ENCODE measurements around the gene DCLK3. TPM values are rescaled to one million over a fixed set of nuclear protein-coding genes. Genes with fewer than 3 reads are reported as not detected.

Gene DCLK3
- total and polyA plus RNA-seq, 2 of the 4 experiments (the other 2 are of a cell fraction): not detected

- no peak for TF ChIP-seq CEBPB (IDR thresholded peaks at IDR 0.05; ENCODE audit: low read depth, low read length)
Measured at GRCh38 chr3:36786921-36787890, 22.9 kb upstream of the DCLK3 start (continued).

- Histone ChIP-seq H3K9me1 (ENCODE audit: insufficient read depth, low read length) (no peaks in the 10 kb centered on the region), H2AK9ac (replicated peaks; ENCODE audit: low read depth, low read length, poor library complexity) (no peak overlapping the region), H3K56ac (ENCODE audit: extremely low read depth, insufficient read depth, low read length) (no peak overlapping the region), H3K79me1 (ENCODE audit: low read depth in 1 of 2, low read length in 2 of 2) (no peaks in the 10 kb centered on the region), H2AFZ (replicated peaks; ENCODE audit: low read length, poor library complexity) (no peak overlapping the region), H3K4me2 (ENCODE audit: low read depth, low read length) (no peak overlapping the region), H3K27ac (ENCODE audit: insufficient read depth, low read length) (no peak overlapping the region), H3K23ac (ENCODE audit: low read depth, low read length) (no peak overlapping the region), H3K27me3 (ENCODE audit: control insufficient read depth, insufficient read depth, low read length) (peaks cover 4% of the 10 kb centered on the region), H3K4me1 (ENCODE audit: control insufficient read depth, insufficient read depth, low read length) (no peaks in the 10 kb centered on the region), H2BK15ac (ENCODE audit: low read depth, low read length) (no peak overlapping the region), H4K5ac (ENCODE audit: low read depth, low read length) (no peak overlapping the region), H4K20me1 (ENCODE audit: insufficient read depth, low read length) (no peaks in the 10 kb centered on the region), H4K8ac (ENCODE audit: low read depth in 2 of 2, low read length in 2 of 2) (no peak overlapping the region), H2AK5ac (ENCODE audit: low read depth, low read length) (no peak overlapping the region), H4K91ac (ENCODE audit: insufficient read depth, low read depth, low read length) (no peak overlapping the region), H3K14ac (replicated peaks; ENCODE audit: low read depth, low read length) (no peak overlapping the region), H2BK120ac (ENCODE audit: low read depth, low read length) (no peak overlapping the region), H3K36me3 (ENCODE audit: control insufficient read depth, insufficient read depth, low read length) (no peaks in the 10 kb centered on the region), H2BK5ac (ENCODE audit: low read depth, low read length, poor library complexity, severe bottlenecking) (no peak overlapping the region), H3K9ac (ENCODE audit: low read depth, low read length) (no peak overlapping the region), H3K18ac (ENCODE audit: low read depth, low read length) (no peak overlapping the region), H3K4ac (ENCODE audit: low read depth, low read length) (no peak overlapping the region), H3K9me3 (ENCODE audit: control insufficient read depth, insufficient read depth, low read length) (no peaks in the 10 kb centered on the region), H3K4me3 (ENCODE audit: insufficient read depth, low read depth, low read length) (no peak overlapping the region), H2BK20ac (ENCODE audit: low read depth, low read length) (no peak overlapping the region)
- BruUV-seq (replicated peaks): no TSS peak
- no peak for ATAC-seq (ENCODE audit: low read depth)
- intact Hi-C loops (cut with micrococcal nuclease) (no loop called here), dilution Hi-C loops (cut with HindIII; ENCODE audit: low sequenced_read_pairs, unreplicated experiment) (no loop called here), in situ Hi-C loops (cut with MboI; ENCODE audit: low sequenced_read_pairs) (no loop called here)
- ChIA-PET POLR2A (ENCODE audit: unreplicated experiment) (no interaction called here), CTCF (interaction anchor here (1.5 kb wide), 1 partner anchor 174 kb away, joined by 3 read pairs; no protein-coding TSS in a partner anchor)
- 22% methylated on average over 1 of the region's 3 CpGs; no CpG with 5 or more reads in 1 of the 2 experiments for WGBS, 2 experiments (ENCODE audit: extremely low coverage in 2 of 2, insufficient read length in 1 of 2)
- DNase-seq: no peak
- no peak for TF ChIP-seq MAZ (IDR thresholded peaks at IDR 0.05; ENCODE audit: borderline replicate concordance, low read depth, low read length)
- TF ChIP-seq USF2 (IDR thresholded peaks at IDR 0.05; ENCODE audit: low read depth, low read length): no peak
- TF ChIP-seq MAFK (IDR thresholded peaks at IDR 0.05; ENCODE audit: low read depth, low read length): no peak
- TF ChIP-seq FOS (IDR thresholded peaks at IDR 0.05; ENCODE audit: low read depth, low read length): no peak
- TF ChIP-seq RFX5 (IDR thresholded peaks at IDR 0.05; ENCODE audit: low read depth, low read length): no peak
- no peak for TF ChIP-seq BHLHE40 (IDR thresholded peaks at IDR 0.05; ENCODE audit: low read depth, low read length)
- TF ChIP-seq RCOR1 (IDR thresholded peaks at IDR 0.05; ENCODE audit: insufficient replicate concordance, low read length): no peak
- no peak for TF ChIP-seq RAD21 (IDR thresholded peaks at IDR 0.05; ENCODE audit: low read length)
- TF ChIP-seq CTCF (conservative IDR thresholded peaks at IDR 0.05; ENCODE audit: low read depth, low read length): no peak
- no peak for TF ChIP-seq CEBPB (IDR thresholded peaks at IDR 0.05; ENCODE audit: low read depth, low read length)
- no peak for TF ChIP-seq MXI1 (IDR thresholded peaks at IDR 0.05; ENCODE audit: borderline replicate concordance, low read depth, low read length)
- no peak for TF ChIP-seq CHD1 (IDR thresholded peaks at IDR 0.05; ENCODE audit: low read depth, low read length)
- no peak for TF ChIP-seq NFE2L2 (IDR thresholded peaks at IDR 0.05; ENCODE audit: low read depth, low read length)
Measured at GRCh38 chr3:36784138-36784635, 19.8 kb upstream of the DCLK3 start.
